NCI-H446 treated with DMSO at 0.1 percent for 48 hours (cell line): ENCODE data around the gene HS1BP3.
A peak's percentile ranks its signal among the peaks of the same experiment; 100 is the strongest.

Source experiments
- DNase-seq: peaks from one replicate; lab custom pipeline; 2025; lab: John Stamatoyannopoulos, UW

Gene HS1BP3

GRCh38 chr2:20650877-20651730 lies at the start of gene HS1BP3:
Gene HS1BP3, minus strand, starts transcription at chr2:20651098. Its CDS starts 35 bp downstream, at chr2:20651063.
- peak; percentile 50 for DNase-seq

GRCh38 chr2:20698916-20699613 lies 48.2 kb upstream of the HS1BP3 start:
- no peak for DNase-seq

GRCh38 chr2:20697322-20697934 lies 46.5 kb upstream of the HS1BP3 start:
- no peak for DNase-seq

GRCh38 chr2:20696366-20696765 lies 45.5 kb upstream of the HS1BP3 start:
- no peak for DNase-seq

- DNase-seq, result no peak
These were observed 42.4 kb upstream of the HS1BP3 start for GRCh38 chr2:20693317-20693716.

GRCh38 chr2:20692081-20692480 lies 41.2 kb upstream of the HS1BP3 start:
- no peak for DNase-seq

GRCh38 chr2:20691076-20691734 lies 40.3 kb upstream of the HS1BP3 start:
- no peak for DNase-seq

GRCh38 chr2:20689428-20690264 lies 38.7 kb upstream of the HS1BP3 start:
- no peak for DNase-seq

GRCh38 chr2:20687260-20687832 lies 36.4 kb upstream of the HS1BP3 start:
- no peak for DNase-seq

- no peak for DNase-seq
These were observed 33.7 kb upstream of the HS1BP3 start for GRCh38 chr2:20684581-20685063.

GRCh38 chr2:20682167-20682920 lies 31.4 kb upstream of the HS1BP3 start:
- DNase-seq, result no peak

GRCh38 chr2:20680744-20681375 lies 30.0 kb upstream of the HS1BP3 start:
- no peak for DNase-seq

GRCh38 chr2:20678780-20679179 lies 27.9 kb upstream of the HS1BP3 start:
- DNase-seq, result no peak

GRCh38 chr2:20678086-20678395 lies 27.1 kb upstream of the HS1BP3 start:
- no peak for DNase-seq

- DNase-seq, result no peak
These were observed 26.6 kb upstream of the HS1BP3 start for GRCh38 chr2:20677301-20678085.

- no peak for DNase-seq
These were observed 25.7 kb upstream of the HS1BP3 start for GRCh38 chr2:20676353-20677215.

GRCh38 chr2:20675701-20676352 lies 24.9 kb upstream of the HS1BP3 start:
- DNase-seq, result no peak
